NCI-H1105 (cell line): ENCODE results near the gene ABCC1.
"Not testable (repeated sequence)": the region's sequence is repeated elsewhere in the genome, so short reads cannot be mapped to it uniquely, and the experiment has no call there.

Experiments
- DNase-seq: peaks from one replicate; lab custom pipeline; 2025; lab: John Stamatoyannopoulos, UW

Gene ABCC1

DNA sequence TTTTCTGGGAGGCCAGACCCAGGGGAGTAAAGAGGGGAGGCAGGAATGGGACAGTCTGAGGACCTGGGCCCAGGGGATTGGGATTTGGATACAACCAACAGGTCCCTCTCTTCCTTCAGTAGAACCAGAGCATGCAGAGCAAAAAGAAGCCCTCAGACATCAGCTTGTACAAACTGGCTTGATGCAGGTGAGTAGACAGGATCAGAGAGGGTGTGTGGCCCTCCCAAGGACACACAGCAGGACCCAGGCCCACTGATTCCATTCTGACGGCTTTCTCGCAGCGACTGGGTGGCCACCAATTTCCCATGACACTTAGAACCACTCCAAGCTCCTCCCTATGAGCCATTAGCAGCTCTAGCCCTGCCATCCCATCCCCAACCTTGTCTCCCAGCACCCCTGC lies 210.2 kb downstream of the ABCC1 start:
- DNase-seq: no peak

DNA sequence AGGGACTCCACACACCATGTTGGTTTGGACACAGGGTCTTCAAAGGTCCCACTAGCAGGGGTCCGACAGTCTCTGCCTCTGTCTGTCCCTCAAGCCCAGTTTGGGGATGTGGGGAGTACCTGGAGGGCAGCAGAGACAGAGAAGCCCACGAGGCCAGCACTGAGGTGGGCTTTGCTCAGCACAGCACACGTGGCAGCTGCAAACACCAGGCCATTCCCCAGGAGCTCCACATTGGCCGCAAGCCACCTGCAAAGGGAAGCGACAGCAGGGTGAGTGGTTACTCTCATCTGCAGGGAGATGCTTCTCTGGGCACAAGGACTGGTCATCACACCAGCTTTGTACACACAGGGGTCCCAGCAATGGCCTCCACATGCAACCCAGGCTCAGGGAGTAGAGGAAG lies 211.9 kb downstream of the ABCC1 start:
- DNase-seq: no peak

DNA sequence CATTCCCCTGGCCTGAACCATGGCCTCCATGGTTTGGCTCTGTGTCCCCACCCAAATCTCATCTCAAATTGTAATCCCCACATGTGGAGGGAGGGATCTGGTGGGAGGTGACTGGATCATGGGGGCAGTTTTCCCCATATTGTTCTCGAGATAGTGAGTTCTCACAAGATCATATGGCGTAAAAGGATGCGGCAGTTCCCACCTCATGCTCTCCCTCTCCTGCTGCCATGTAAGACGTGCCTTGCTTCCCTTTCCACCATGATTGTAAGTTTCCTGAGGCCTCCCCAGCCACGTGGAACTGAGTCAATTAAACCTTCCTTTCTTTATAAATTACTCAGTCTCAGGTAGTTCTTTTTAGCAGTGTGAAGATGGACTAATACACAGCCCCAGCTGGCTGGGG lies 212.4 kb downstream of the ABCC1 start:
- not testable (repeated sequence) for DNase-seq

DNA sequence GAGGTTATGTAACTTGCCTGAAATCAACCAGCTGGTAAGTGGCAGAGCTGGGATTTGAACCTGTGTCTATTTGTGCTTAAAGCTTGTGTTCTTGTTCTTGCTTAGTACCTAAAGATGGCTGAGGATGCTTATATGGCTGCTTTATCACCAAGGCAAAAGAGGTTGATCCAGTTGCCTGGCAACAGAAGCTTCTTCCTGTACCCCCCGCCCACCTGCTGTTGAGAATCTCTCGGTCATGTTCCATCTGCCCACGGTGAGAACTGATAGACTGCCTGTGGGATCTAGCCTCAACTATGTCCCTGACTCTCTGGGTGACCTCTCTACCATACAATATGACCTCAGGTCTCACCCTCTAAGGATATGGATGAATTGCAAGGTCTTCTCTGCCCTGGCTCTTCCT lies 213.2 kb downstream of the ABCC1 start:
- DNase-seq: no peak

DNA sequence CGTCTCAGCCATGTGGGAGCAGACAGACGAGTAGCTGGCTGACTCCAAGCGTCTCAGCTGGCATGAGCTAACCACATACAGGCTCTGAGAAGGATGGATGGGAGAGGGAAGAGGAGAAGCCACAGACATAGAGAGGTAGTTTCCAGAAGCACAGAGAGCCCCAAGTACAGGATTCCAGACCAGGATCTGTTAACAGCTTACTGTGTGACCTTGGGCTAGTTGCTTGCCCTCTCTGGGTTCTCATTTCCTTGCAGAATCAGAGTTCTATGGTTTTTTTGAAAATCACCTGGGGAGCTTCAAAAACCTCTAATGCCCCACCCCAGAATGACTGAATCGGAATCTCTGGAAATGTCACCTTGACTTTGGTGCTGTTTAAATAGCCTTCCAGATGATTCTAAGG lies 213.7 kb downstream of the ABCC1 start:
- DNase-seq: no peak

DNA sequence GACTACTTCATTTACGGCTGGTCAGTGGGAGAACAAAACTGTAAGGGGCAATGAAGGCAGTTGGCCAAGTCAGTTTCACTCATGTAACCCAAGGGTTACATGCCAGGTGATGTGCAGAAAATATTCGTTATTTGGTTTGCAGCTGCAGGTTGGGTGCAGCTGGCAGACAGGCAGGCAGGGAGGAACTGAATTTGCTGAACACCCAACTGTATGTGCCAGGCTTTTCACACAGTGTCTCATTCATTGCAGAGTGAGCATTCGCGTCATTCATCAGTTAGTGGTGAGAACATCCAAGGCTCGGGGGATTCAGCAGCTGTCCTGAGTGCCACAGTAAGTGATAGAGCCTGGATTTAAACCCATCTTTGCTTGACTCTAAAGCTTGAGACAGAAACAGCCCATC lies 214.2 kb downstream of the ABCC1 start:
- DNase-seq: no peak

DNA sequence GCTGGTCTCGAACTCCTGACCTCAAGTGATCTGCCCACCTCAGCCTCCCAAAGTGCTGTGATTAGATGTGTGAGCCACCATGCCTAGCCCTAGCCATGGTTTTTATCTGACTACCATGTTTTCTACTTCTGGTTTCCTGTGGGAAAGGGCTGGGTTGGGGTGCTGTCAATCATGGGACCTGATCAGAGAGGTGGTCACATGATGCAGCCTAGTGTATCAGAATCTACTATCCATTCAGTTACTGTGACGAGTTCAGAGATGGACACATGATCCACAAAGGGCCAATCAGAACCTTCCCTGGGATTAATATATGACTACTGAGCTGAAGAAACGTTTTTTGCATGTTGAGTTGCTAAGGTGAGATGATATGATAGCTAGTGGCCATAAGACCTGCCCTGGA lies 214.8 kb downstream of the ABCC1 start:
- DNase-seq: no peak

DNA sequence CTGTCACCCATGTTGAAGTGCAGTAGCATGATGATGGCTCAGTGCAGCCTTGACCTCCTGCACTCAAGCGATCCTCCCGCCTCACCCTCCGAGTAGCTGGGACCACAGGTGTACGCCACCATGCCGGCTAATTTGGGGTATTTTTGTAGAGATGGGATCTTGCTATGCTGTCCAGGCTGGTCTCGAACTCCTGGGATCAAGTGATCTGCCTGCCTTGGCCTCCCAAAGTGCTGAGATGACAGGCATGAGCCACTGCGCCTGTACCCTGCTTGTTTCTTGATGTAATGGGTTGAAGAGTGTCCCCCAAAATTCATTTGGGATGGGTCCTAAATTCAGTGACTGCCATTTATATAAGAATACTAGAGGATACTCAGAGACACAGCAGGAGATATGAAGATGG lies 216.7 kb downstream of the ABCC1 start:
- DNase-seq: no peak

DNA sequence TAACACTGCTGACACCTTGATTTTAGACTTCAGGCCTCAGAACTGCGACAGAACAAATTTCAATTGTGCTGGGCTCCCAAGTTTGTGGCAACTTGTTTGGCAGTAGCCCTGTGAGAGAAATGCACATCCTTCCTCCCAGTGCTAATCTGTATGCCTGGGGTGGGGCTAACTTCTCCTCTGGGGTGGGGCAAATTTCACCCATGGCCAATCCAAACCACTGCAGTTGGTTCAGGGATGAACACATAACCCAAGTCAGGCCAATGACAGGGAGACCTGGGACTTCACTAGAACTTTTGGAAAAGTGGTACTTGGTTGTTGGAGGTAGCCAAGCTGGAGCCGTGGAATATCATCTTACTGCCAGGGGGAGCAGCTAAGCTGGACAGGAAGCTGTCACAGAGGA lies 217.5 kb downstream of the ABCC1 start:
- DNase-seq: no peak

DNA sequence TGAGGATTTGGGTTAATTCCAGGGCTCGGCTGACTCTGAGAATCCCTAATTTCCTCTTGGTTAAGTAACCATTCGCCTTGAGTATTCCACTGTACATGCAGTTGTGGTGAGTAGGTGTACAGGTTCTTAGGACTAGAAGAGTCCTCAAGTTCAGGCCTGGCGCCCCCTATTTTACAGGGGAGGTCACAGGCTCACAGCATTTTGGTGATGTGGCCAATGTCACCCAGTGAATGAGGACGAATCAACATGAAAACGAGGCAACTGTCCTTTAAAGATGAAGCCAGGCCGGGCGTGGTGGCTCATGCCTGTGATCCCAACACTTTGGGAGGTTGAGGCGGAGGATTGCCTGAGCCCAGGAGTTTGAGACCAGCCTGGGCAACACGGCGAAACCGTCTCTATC lies 218.5 kb downstream of the ABCC1 start:
- DNase-seq: no peak

DNA sequence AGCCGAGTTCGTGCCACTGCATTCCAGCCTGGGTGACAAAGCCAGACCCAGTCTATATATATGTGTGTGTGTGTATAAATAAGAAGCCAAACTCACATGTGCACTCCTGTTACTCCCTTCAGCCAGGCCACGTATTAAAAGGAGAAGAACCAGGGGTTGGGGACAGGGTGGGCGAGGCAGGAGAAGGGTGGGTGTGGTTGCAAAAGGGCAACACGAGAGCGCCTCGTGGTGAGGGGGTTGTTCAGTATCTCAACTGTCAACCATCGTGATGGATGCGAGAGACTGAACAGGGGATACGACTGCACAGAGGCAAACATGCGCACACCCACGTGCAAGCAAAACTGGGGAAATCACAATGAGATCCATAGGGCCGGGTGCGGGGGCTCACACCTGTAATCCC lies 219.0 kb downstream of the ABCC1 start:
- no peak for DNase-seq

DNA sequence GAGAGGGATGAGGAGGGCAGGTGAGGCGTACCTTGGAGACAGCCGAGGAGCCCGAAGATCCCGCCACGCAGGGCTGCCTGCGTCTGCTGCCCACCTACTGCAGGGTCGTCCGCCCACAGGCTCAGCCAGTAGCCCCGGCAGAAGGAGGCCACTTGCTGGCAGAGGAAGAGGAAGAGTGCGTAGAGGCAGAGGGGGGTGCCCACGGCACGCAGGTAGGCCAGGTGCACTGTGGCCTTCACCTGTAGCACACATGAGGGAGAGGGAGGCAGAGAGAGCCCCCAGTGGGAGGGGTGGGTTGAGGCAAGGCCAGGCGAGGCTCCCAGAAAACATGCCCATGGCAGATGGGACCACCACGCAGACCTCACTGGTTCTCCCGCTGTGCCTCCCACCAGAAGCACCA lies 220.2 kb downstream of the ABCC1 start:
- no peak for DNase-seq

DNA sequence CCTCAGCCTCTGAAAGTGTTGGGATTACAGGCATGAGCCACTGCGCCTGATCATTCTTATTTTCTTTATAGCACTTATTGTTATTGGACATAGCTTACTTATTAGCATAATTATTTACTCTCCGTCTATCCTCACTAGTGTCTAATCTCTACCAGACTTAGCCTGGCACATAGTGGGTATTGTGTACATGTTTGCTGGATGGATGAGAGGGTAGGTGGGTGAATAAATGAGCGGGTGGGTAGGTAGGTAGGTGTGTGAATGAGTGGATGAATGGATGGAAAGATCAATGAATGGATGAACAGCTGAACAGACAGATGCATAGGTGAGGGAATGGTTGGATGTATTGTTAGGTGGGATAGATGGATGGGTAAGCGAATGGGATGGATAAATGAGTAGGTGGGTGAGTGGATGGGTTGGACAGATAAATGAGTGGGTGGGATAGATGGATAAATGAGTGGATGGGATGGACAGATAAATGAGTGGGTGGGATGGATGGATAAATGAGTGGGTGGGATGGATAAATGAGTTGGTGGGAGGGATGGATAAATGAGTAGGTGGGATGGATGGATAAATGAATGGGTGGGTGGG lies 222.0 kb downstream of the ABCC1 start:
- DNase-seq: no peak

DNA sequence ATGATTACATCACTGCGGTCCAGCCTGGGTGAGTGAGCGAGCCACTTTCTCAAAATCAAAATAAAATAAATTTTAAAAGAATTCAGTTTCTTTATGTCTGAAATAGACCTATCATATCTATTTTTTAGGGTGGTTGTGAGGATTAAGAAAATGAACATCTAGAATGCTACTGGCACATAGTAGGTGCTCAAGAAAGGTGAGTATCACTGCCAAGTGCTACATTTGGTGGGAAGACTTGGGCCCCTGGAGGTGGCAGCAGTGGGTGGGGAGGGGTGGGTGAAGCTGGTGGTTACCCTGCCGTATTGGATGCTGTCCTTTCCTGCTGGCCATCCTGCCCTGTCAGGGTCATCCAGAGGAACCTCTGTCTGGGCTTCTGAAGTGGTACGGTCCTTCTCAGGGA lies 223.6 kb downstream of the ABCC1 start:
- no peak for DNase-seq

DNA sequence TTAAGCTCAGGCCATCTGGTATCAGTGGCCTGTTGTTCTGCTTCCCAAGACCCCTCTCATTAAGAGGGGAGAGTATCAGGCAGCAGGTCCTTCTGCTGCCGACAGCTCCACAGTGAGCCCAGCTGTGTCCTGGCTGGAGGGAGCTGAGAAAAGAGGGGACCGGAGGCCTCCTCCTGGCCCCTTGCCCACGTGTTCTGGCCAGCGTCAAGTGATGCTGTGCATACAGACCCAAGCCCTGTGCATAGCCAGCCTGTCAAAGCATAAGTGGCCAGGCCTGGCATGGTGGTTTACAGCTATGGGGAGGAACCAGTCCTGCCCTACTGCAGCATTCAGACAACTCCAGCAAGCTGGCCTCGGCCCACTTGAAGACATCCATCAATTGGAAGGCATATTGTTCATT lies 225.9 kb downstream of the ABCC1 start:
- DNase-seq: no peak

DNA sequence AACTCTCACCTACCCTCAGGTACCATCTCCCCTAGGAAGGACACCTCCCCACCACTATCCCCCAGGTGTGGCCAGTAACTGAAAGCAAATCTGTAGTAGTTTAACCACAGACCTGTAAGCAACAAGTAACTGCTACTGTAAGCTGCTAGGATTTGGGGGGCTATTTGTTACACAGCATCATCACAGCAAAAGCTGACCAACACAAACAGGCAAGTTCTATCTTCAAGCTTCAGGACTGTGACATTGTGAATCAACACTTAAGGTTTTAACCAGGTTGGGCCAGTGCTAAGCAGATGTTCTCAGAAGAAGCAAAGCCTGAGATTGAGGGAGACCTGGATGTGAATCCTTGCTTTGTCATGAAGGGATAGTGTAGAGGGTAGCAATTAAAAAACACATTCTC lies 226.9 kb downstream of the ABCC1 start:
- DNase-seq: no peak

DNA sequence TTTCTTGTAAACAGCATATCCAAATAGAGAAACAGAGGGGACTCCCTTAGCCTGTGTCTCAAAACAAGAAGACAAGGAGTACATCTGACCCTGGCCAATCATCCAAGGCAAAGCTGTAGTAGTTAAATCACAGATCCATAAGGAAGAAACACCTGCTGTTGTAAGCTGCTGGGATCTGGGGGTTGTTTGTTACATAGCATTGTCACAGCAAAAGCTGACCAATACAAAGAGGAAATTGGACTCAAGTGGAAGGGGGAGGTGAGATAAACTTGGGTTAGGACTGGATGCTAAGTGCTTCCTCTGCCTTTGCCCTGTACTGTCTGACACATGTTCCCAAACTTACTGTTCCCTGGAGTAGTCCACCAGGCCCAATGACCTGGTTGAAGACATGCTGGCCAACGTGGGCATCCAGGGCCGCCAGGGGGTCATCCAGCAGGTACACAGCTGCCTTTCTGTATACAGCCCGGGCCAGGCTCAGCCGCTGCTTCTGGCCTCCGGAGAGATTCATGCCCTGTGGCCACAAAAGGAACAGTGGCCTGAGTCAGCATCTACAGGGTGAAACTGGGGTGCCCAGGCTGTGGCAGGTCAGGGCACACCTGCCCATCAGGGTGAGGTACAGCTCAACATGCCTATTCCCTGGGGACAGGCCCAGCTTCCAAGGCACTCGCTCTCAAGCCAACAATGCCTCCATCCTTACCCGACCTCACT lies 229.2 kb downstream of the ABCC1 start:
- DNase-seq: no peak

DNA sequence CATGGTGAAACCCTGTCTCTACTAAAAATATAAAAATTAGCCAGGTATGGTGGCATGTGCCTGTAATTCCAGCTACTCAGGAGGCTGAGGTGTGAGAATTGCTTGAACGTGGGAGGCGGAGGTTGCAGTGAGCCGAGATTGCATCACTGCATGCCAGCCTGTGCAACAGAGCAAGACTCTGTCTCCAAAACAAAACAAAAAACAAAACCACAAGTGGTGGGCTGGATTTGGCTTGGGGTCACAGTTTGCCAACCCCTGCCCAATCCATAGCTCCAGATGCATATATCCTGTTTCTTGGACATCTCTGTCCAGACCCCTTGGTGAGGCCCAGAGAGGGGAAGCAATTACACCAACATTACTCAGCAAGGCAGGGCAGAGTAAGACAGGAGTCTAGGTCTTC lies 232.3 kb downstream of the ABCC1 start:
- DNase-seq: not testable (repeated sequence)

DNA sequence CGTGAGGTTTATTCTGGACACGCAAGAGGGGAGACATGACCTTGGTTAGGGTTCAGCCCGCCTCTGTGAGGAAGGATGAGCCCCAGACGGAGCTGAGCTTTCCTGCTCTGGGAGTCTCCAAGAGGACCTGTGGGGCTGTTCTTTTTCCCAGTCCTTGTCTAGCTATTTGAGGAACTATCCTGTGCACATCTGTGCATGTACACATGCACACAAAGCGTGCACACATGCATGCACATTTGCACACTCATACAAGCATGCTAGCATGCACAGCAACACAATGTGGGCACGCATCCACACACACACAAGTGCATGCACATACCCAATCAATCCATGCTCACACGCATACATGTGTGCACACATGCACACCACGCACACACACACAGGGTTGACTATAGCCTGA lies 233.5 kb downstream of the ABCC1 start:
- DNase-seq: no peak

DNA sequence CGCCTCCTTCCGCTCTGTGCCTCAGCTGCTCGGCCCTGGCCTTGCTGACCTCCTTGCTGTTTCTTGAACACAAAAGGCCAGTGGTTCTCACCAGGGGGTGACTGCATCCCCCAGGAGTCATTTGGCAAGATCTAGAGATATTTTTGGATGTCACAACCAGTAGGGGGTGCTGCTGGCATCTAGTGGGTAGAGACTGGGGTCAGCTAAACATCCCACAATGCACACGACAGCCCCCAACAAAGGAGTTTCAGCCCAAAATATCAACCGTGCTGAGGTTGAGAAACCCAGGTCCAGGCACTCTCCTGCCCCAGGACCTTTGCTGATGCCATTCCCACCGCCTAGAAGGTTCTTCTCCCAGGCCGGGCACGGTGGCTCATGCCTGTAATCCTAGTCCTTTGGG lies 234.1 kb downstream of the ABCC1 start:
- DNase-seq: no peak

DNA sequence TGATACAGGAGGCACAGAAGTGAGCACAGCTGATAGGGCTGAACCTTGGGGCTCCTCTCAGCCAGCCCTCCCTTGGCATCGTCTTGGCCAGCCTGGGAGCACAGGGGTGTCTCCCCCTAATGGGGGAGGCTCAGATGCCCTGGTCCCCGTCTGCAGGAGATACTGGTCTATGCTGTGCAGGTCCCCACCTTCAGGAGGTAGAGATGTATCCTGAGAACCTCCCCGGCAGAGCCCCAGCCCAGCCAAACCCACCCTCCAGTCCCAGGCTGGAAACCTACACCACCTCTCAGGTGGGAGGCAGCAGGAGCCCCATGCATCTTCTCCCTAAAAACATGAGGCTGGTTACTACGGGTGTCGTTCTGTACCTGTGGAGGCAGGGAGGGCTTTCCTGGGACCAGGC lies 235.2 kb downstream of the ABCC1 start:
- DNase-seq: no peak

DNA sequence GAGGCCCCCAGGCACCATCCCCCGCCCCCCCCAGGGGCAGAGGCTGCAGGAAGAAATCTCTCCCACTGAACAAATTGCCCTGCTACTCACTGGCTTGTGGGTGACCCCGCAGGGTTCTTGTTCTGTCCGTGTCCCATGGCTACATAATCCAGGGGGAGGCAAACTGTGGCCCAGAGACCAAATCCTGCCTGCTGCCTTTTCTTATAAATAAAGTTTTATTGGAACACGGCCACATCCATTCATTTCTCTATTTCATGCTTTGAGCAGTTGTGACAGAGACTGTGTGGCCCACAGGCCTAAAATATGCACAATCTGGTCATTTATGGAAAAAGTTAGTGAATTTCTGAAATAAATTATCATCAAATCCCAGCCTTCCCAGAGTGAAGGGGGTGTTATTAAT lies 235.7 kb downstream of the ABCC1 start:
- DNase-seq: no peak

DNA sequence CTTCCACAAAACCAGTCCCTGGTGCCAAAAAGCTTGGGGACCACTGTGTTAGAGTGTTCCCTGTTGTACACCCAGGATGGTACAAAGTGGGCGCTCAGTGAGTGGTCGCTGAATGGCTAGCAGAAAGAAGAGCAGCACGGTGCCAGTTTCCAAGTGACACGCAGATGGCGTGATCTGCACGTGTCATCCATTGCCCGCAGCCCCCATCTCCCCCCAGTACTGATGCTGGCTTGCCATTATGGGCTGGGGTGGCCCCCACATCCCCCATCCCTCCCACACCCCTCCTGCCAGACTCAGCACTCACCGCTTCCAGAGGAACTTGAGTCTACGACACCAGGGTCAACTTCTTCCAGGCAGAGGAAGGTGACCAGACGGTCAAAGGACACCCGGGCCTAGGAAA lies 237.4 kb downstream of the ABCC1 start:
- no peak for DNase-seq

DNA sequence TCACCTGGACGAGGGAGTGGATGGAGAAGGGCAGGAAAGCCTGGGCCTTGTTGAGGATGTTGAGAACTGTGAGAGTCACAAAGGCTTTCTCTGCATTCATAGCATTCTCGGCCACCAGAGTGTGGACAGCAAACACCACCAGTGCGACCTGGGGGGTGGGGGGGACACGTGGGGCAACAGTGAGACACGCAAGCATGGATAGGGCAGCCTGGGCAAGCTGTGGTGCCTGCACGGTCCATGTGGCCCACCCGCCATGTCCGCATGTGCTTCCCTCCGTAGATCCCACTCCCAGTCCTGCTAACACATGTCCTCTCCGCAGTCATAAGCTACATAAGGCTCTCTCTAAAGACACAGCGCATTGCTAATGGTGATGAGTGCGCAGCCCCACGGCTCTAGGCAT lies 239.4 kb downstream of the ABCC1 start:
- DNase-seq: no peak
